Coronary artery (tissue), 2 donors: ENCODE results near the gene ANKS1B.

ENCODE experiments used
- DNase-seq: peaks from one replicate; pipeline ENCODE4 v3.0.0-alpha.2; 2017; ENCODE audit warnings: low spot score
- H3K27ac ChIP-seq, 2 donors: fragments of 200-600 bp; sonication (generic); one replicate each; pipeline ENCODE4 v1.5.1; 2016 to 2019
- H3K4me3 ChIP-seq: fragments of 200-600 bp; sonication (generic); 2 replicates; pipeline ENCODE4 v1.5.1; 2016; ENCODE audit warnings: mild to moderate bottlenecking, moderate library complexity
- TF ChIP-seq, protein P1 (sequence below): fragments of 200-600 bp; sonication (generic); IDR thresholded peaks from one replicate; pipeline ENCODE4 v1.5.1; 2019; ENCODE audit warnings: antibody characterized with exemption

The ANKS1B gene

DNA sequence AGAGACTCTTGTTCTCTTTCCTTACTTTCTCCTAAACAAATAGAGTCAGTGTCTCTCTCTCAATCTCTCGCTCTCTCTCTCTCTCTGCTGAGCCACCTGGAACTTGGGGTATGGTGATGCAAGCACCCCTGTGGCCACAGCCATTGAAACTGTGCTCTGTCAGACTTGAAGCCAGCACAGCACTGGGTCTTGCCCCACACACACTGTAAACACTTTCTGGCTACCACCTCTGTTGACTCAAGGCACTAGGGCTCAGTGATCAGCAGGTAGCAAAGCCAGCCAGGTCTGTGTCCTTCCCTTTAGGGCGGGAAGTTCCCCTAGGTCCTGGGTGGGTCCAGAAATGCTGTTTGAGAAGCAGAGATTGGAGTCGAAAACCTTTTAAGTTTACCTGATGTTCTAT, 463.1 kb downstream of the ANKS1B start:
- no peak for DNase-seq
- no peak overlapping the region for H3K4me3 ChIP-seq
- no peak overlapping the region for H3K27ac ChIP-seq
- TF ChIP-seq, protein P1, sequence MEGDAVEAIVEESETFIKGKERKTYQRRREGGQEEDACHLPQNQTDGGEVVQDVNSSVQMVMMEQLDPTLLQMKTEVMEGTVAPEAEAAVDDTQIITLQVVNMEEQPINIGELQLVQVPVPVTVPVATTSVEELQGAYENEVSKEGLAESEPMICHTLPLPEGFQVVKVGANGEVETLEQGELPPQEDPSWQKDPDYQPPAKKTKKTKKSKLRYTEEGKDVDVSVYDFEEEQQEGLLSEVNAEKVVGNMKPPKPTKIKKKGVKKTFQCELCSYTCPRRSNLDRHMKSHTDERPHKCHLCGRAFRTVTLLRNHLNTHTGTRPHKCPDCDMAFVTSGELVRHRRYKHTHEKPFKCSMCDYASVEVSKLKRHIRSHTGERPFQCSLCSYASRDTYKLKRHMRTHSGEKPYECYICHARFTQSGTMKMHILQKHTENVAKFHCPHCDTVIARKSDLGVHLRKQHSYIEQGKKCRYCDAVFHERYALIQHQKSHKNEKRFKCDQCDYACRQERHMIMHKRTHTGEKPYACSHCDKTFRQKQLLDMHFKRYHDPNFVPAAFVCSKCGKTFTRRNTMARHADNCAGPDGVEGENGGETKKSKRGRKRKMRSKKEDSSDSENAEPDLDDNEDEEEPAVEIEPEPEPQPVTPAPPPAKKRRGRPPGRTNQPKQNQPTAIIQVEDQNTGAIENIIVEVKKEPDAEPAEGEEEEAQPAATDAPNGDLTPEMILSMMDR = no peak

DNA sequence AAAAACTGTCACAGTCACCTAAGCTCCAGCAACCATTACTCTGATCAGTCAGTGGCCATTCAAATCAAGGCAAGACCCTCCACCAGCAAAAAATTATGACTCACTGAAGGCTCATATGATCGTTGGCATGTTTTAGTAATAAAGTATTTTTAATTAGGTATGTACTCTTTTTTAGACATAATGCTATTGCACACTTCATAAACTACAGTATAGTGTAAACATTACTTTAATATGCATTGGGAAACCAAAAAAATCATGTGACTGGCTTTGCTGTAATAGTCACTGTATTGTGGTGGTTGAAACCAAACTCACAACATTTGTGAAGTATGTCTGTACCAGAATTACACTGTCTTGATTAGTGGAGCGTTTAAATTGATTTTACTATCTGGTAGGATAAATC, 471.7 kb downstream of the ANKS1B start:
- no peak for DNase-seq
- Histone ChIP-seq H3K4me3 (no peak overlapping the region), H3K27ac (no peak overlapping the region)
- TF ChIP-seq, protein P1 = no peak

DNA sequence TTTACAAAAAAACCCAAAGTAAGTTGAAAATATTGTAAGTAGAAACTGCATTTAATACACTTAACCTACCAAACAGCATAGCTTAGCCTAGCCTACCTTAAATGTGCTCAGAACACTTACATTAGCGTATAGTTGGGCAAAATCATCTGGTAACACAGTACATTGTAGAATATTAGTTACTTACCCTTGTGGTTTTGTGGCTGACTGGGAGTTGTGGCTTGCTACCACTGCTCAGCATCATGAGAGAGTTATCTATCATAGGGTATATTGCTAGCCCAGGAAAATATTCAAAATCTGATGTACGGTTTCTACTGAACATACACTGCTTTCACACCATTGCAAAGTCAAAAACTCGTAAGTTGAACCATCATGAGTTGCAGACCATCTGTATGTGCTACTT, 478.9 kb downstream of the ANKS1B start:
- no peak overlapping the region for H3K27ac ChIP-seq
- TF ChIP-seq, protein P1 = no peak
- no peak for DNase-seq
- H3K4me3 ChIP-seq = no peak overlapping the region

DNA sequence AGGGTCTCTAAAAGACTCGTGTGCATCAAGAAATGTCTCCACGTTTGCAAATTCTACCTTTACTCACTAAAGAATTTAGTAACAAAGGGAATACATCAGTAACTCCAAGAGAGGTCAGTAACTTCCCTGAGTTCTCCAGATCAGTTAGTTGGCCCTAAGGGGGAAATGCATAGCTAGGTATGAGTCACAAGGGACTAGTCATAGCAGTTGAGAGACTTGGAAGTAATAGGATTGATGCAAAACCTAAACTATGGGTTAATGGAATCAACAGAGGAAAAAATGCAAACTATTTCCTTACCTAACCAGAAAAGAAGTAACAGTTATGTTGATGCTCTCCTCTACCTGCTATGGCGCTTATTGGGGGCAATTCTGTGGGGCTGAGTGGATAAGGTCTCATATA, 486.0 kb downstream of the ANKS1B start:
- no peak for DNase-seq
- Histone ChIP-seq H3K27ac (no peak overlapping the region), H3K4me3 (no peak overlapping the region)
- TF ChIP-seq, protein P1 = no peak

GRCh38 chr12:99495799-99496198, 488.9 kb downstream of the ANKS1B start:
- no peak for DNase-seq
- TF ChIP-seq, protein P1 = no peak
- H3K4me3 ChIP-seq = no peak overlapping the region
- H3K27ac ChIP-seq = no peak overlapping the region

- TF ChIP-seq, protein P1 = no peak
- no peak overlapping the region for H3K27ac ChIP-seq
- DNase-seq = no peak
- no peak overlapping the region for H3K4me3 ChIP-seq
Measured at GRCh38 chr12:99493197-99493596, 491.5 kb downstream of the ANKS1B start.

GRCh38 chr12:99486277-99486676, 498.5 kb downstream of the ANKS1B start:
- Histone ChIP-seq H3K4me3 (no peak overlapping the region), H3K27ac (no peak overlapping the region)
- TF ChIP-seq, protein P1 = no peak
- no peak for DNase-seq
